ENCODE measurements around the gene SLC9A3.

DNA sequence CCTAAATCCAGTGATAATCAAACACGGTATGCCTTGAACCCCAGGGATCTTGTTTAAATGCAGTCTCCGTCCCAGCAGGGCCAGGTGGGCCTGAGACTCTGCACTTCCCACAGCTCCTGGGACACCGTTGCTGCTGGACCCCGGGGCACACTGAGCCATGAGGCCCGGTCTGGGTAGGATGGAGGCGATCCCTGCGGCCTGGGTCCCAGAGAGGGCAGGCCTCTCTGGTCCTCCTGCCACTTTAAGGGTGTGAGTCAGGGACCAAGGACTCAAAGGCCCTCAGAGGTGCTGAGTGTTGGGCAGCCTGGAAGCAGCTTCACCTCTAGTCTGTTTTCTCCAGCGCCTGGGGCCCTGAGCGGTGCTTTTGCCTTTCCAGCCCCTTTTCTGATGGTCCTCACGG, 34.1 kb upstream of the SLC9A3 start:
- no peak for TF ChIP-seq EZH2 (IDR thresholded peaks at IDR 0.05; ENCODE audit: borderline replicate concordance, low read length)
- TF ChIP-seq, protein P1, sequence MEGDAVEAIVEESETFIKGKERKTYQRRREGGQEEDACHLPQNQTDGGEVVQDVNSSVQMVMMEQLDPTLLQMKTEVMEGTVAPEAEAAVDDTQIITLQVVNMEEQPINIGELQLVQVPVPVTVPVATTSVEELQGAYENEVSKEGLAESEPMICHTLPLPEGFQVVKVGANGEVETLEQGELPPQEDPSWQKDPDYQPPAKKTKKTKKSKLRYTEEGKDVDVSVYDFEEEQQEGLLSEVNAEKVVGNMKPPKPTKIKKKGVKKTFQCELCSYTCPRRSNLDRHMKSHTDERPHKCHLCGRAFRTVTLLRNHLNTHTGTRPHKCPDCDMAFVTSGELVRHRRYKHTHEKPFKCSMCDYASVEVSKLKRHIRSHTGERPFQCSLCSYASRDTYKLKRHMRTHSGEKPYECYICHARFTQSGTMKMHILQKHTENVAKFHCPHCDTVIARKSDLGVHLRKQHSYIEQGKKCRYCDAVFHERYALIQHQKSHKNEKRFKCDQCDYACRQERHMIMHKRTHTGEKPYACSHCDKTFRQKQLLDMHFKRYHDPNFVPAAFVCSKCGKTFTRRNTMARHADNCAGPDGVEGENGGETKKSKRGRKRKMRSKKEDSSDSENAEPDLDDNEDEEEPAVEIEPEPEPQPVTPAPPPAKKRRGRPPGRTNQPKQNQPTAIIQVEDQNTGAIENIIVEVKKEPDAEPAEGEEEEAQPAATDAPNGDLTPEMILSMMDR (IDR thresholded peaks at IDR 0.05; ENCODE audit: low read length), result no peak
